ENCODE measurements around the gene PXMP4. TPM values are rescaled to one million over a fixed set of nuclear protein-coding genes. Genes with fewer than 3 reads are reported as not detected.

The PXMP4 gene
- total and polyA plus RNA-seq, 2 of the 4 experiments (the other 2 are of a cell fraction): 3.6 to 7.1 TPM

DNA sequence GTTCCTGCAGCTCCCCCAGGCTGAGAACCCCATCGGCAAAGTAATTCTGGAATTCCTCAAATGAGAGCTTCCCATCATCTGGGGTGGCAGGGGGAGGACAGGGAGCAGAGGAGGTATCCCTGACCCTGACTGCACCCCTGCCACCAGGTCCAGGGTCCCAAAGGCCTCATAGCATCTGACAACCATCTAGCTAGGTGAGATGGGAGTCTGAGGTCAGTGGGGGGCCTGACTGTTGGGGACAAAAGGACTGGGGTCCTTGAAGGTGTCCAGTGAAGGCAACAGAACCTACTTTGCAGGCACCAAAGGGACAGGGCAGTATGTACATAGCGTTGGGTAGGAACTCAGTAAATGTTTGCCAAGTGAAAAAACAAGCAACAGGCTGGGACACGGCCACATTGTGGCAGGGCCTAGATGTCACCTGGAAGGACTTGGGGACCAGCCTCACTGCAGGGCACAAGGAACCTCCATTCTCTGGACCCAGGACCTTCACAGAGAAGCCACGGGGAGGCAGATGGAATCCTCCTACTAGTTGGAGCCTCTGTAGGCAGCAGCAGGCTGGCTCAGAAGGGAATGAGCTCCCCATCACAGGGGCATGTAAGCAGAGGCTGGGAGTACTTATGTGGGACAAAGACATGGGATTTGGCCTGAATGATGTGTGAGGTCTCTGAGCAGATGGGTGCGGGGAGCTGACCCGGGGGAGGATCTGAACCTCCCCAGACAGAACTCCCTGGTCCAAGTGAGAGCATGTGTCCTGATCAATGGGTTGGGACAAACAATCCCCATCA, 49.2 kb downstream of the PXMP4 start (continued):
- no peak for TF ChIP-seq SMC3 (IDR thresholded peaks at IDR 0.05; ENCODE audit: low read depth, low read length)
- TF ChIP-seq RCOR1 (IDR thresholded peaks at IDR 0.05; ENCODE audit: insufficient replicate concordance, low read length): no peak

DNA sequence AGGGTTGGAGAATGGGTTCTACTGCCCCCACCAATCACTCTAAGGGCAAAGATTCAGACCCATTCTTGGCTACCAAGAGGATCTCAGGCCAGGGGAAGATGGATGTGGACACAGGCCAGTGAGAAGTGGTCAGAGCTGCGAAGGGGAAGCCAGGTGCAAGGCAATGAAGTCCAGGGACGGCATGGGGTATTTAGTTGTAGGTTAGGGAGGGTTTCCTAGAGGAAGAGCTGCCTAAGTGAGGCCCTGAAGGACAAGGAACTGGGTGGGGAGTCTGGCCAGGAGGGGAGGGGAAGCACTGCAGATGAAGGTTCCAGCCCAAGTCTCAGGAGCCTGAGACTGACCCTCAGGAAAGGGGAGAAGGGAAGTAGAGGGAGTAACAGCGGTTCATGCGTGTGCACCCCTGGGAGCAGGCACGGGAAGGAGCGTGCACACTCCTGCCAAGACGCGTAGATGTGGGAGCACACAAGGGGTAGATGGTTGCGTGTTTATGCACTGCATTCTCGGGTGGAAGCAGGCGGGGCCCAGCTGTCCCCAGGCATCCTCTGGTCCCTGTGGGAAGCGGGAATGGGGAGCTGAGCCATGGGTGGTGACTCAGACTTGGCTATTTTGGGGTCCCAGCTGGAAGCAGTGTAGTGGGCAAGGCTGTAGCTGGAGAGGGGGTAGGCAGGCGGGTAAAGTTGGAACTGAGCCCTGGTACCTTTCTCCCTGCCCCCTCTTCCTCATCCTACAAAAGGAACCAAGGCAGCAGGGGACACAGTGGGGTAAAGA, 50.1 kb downstream of the PXMP4 start:
- Histone ChIP-seq H3K27ac (ENCODE audit: insufficient read depth, low read length) (no peak overlapping the region), H3K4me1 (ENCODE audit: control insufficient read depth, insufficient read depth, low read length) (peaks cover 28% of the 10 kb centered on the region), H3K18ac (ENCODE audit: low read depth, low read length) (no peak overlapping the region), H2AK9ac (replicated peaks; ENCODE audit: low read depth, low read length, poor library complexity) (no peak overlapping the region), H3K9ac (ENCODE audit: low read depth, low read length) (no peak overlapping the region), H2BK20ac (ENCODE audit: low read depth, low read length) (no peak overlapping the region), H3K23ac (ENCODE audit: low read depth, low read length) (no peak overlapping the region), H3K56ac (ENCODE audit: extremely low read depth, insufficient read depth, low read length) (no peak overlapping the region), H4K91ac (ENCODE audit: insufficient read depth, low read depth, low read length) (no peak overlapping the region), H3K27me3 (ENCODE audit: control insufficient read depth, insufficient read depth, low read length) (no peaks in the 10 kb centered on the region), H2BK5ac (ENCODE audit: low read depth, low read length, poor library complexity, severe bottlenecking) (no peak overlapping the region), H3K14ac (replicated peaks; ENCODE audit: low read depth, low read length) (no peak overlapping the region), H3K4me3 (ENCODE audit: insufficient read depth, low read depth, low read length) (no peak overlapping the region), H3K79me1 (ENCODE audit: low read depth in 1 of 2, low read length in 2 of 2) (peaks cover 12 to 66% of the 10 kb centered on the region in 2 experiments; a peak in 3 of 4 replicates), H2BK120ac (ENCODE audit: low read depth, low read length) (no peak overlapping the region), H3K4ac (ENCODE audit: low read depth, low read length) (no peak overlapping the region), H3K36me3 (ENCODE audit: control insufficient read depth, insufficient read depth, low read length) (peaks cover 13% of the 10 kb centered on the region), H3K9me1 (ENCODE audit: insufficient read depth, low read length) (peaks cover 17% of the 10 kb centered on the region), H2BK15ac (ENCODE audit: low read depth, low read length) (no peak overlapping the region), H3K9me3 (ENCODE audit: control insufficient read depth, insufficient read depth, low read length) (no peaks in the 10 kb centered on the region), H4K8ac (ENCODE audit: low read depth in 2 of 2, low read length in 2 of 2) (no peak overlapping the region), H2AFZ (replicated peaks; ENCODE audit: low read length, poor library complexity) (no peak overlapping the region), H2AK5ac (ENCODE audit: low read depth, low read length) (no peak overlapping the region), H3K4me2 (ENCODE audit: low read depth, low read length) (no peak overlapping the region), H4K5ac (ENCODE audit: low read depth, low read length) (no peak overlapping the region), H4K20me1 (ENCODE audit: insufficient read depth, low read length) (peaks cover 22% of the 10 kb centered on the region; the same call in 1 of the 2 replicates)
- WGBS, 2 experiments (ENCODE audit: extremely low coverage in 2 of 2, insufficient read length in 1 of 2): 87% methylated on average over 10 of the region's 13 CpGs; no CpG with 5 or more reads in 1 of the 2 experiments
- dilution Hi-C loops (cut with HindIII; ENCODE audit: low sequenced_read_pairs, unreplicated experiment) (no loop called here), in situ Hi-C loops (cut with MboI; ENCODE audit: low sequenced_read_pairs) (no loop called here), intact Hi-C loops (cut with micrococcal nuclease) (loop anchor here (5.0 to 10.0 kb wide), 2 partner anchors 62 to 145 kb away; partner anchors contain the start of genes CHMP4B and ZNF341)
- no TSS peak for BruUV-seq (replicated peaks)
- POLR2A ChIA-PET (ENCODE audit: unreplicated experiment): no interaction called here
- CTCF ChIA-PET: interaction anchor here (0.6 kb wide), 2 partner anchors 51 to 296 kb away, joined by 4 to 5 read pairs; no protein-coding TSS in a partner anchor
- no peak for DNase-seq
- no peak for ATAC-seq (ENCODE audit: low read depth)
- TF ChIP-seq FOS (IDR thresholded peaks at IDR 0.05; ENCODE audit: low read depth, low read length) (no peak), CEBPB (IDR thresholded peaks at IDR 0.05; ENCODE audit: low read depth, low read length) (no peak), CHD1 (IDR thresholded peaks at IDR 0.05; ENCODE audit: low read depth, low read length) (no peak), MAFK (IDR thresholded peaks at IDR 0.05; ENCODE audit: low read depth, low read length) (no peak), RAD21 (IDR thresholded peaks at IDR 0.05; ENCODE audit: low read length) (no peak), NFE2L2 (IDR thresholded peaks at IDR 0.05; ENCODE audit: low read depth, low read length) (no peak), MXI1 (IDR thresholded peaks at IDR 0.05; ENCODE audit: borderline replicate concordance, low read depth, low read length) (no peak), BHLHE40 (IDR thresholded peaks at IDR 0.05; ENCODE audit: low read depth, low read length) (no peak), SMC3 (IDR thresholded peaks at IDR 0.05; ENCODE audit: low read depth, low read length) (no peak), RCOR1 (IDR thresholded peaks at IDR 0.05; ENCODE audit: insufficient replicate concordance, low read length) (no peak), RFX5 (IDR thresholded peaks at IDR 0.05; ENCODE audit: low read depth, low read length) (no peak), MAZ (IDR thresholded peaks at IDR 0.05; ENCODE audit: borderline replicate concordance, low read depth, low read length) (no peak)
- TF ChIP-seq, protein P1, sequence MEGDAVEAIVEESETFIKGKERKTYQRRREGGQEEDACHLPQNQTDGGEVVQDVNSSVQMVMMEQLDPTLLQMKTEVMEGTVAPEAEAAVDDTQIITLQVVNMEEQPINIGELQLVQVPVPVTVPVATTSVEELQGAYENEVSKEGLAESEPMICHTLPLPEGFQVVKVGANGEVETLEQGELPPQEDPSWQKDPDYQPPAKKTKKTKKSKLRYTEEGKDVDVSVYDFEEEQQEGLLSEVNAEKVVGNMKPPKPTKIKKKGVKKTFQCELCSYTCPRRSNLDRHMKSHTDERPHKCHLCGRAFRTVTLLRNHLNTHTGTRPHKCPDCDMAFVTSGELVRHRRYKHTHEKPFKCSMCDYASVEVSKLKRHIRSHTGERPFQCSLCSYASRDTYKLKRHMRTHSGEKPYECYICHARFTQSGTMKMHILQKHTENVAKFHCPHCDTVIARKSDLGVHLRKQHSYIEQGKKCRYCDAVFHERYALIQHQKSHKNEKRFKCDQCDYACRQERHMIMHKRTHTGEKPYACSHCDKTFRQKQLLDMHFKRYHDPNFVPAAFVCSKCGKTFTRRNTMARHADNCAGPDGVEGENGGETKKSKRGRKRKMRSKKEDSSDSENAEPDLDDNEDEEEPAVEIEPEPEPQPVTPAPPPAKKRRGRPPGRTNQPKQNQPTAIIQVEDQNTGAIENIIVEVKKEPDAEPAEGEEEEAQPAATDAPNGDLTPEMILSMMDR (conservative IDR thresholded peaks at IDR 0.05; ENCODE audit: low read depth, low read length): no peak
